Stomach (tissue), 4 donors: Measurements from ENCODE around the gene OLFM4.

Source experiments
- CTCF ChIP-seq, 7 experiments: fragments of 450-650 bp in 4 of 7; fragments of 200-600 bp in 3 of 7; sonication (generic) in 3 of 7; IDR thresholded peaks; one replicate each; pipeline ENCODE4 v1.5.1; 2016 to 2019; ENCODE audit warnings: antibody characterized with exemption in 7 of 7, control low read depth in 2 of 7, mild to moderate bottlenecking in 1 of 7
- EP300 ChIP-seq: sonication (generic); formaldehyde crosslinking; IDR thresholded peaks from one replicate; pipeline ENCODE4 v1.6.1; 2017; ENCODE audit warnings: antibody characterized with exemption
- POLR2A ChIP-seq, 4 donors: fragments of 450-650 bp; IDR thresholded peaks; one replicate each; pipeline ENCODE4 v1.6.1; 2016; ENCODE audit warnings: antibody characterized with exemption in 4 of 4, control low read depth in 2 of 4, mild to moderate bottlenecking in 1 of 4, moderate library complexity in 1 of 4
- POLR2AphosphoS5 ChIP-seq, 3 donors: sonication (generic); formaldehyde crosslinking; IDR thresholded peaks; one replicate each; pipeline ENCODE4 v1.6.1; 2016; ENCODE audit warnings: antibody characterized with exemption in 3 of 3

GRCh38 chr13:52980695-52981094 lies 47.9 kb upstream of the OLFM4 start:
- TF ChIP-seq CTCF (IDR thresholded peaks at IDR 0.05) (no peak), POLR2A (IDR thresholded peaks at IDR 0.05) (no peak), EP300 (no peak), POLR2AphosphoS5 (IDR thresholded peaks at IDR 0.05) (no peak)
